SK-N-SH treated with all-trans-retinoic acid at 6 μM for 48 hours (cell line): ENCODE measurements around the gene PARP14.
"Not testable (repeated sequence)": the region's sequence is repeated elsewhere in the genome, so short reads cannot be mapped to it uniquely, and the experiment has no call there.

Experiments
- ATAC-seq: fragments of 200-7000 bp; cut with Tn5 transposase; 3 replicates; pipeline ENCODE4 v1.9.1; 2020; ENCODE audit warnings: mild to moderate bottlenecking, moderate library complexity
- ARNTL ChIP-seq: fragments of 450-650 bp; formaldehyde crosslinking; IDR thresholded peaks from 2 replicates; pipeline ENCODE4 v1.5.0; 2020; ENCODE audit warnings: low read depth, mild to moderate bottlenecking, moderate library complexity, borderline replicate concordance
- GLIS3 ChIP-seq: fragments of 250-450 bp; sonication (Bioruptor Pico); IDR thresholded peaks from 2 replicates; pipeline ENCODE4 v1.5.0; 2020; ENCODE audit warnings: mild to moderate bottlenecking, moderate library complexity
- RARB ChIP-seq: fragments of 250-450 bp; sonication (Bioruptor Pico); IDR thresholded peaks from 2 replicates; pipeline ENCODE4 v1.8.0; 2021; ENCODE audit warnings: mild to moderate bottlenecking, moderate library complexity
- TCF4 ChIP-seq: fragments of 250-450 bp; sonication (Bioruptor Pico); IDR thresholded peaks from 2 replicates; pipeline ENCODE4 v1.8.0; 2021; ENCODE audit warnings: mild to moderate bottlenecking, moderate library complexity, borderline replicate concordance
- TOX ChIP-seq: fragments of 250-450 bp; sonication (Bioruptor Pico); IDR thresholded peaks from 2 replicates; pipeline ENCODE4 v1.8.0; 2021; ENCODE audit warnings: mild to moderate bottlenecking, moderate library complexity, borderline replicate concordance
- ZC3H10 ChIP-seq: fragments of 250-450 bp; sonication (Bioruptor Pico); IDR thresholded peaks from 2 replicates; pipeline ENCODE4 v1.5.1; 2021; ENCODE audit warnings: mild to moderate bottlenecking, moderate library complexity
- ZFP30 ChIP-seq: fragments of 450-650 bp; formaldehyde crosslinking; IDR thresholded peaks from 2 replicates; pipeline ENCODE4 v1.5.0; 2022; ENCODE audit warnings: mild to moderate bottlenecking, moderate library complexity
- ZNF8 ChIP-seq: fragments of 450-650 bp; formaldehyde crosslinking; IDR thresholded peaks from 2 replicates; pipeline ENCODE4 v1.5.0; 2020; ENCODE audit warnings: mild to moderate bottlenecking, moderate library complexity
- TF ChIP-seq, protein P1 (sequence below): fragments of 250-450 bp; sonication (Bioruptor Pico); IDR thresholded peaks from 2 replicates; pipeline ENCODE4 v1.8.0; 2020; ENCODE audit warnings: mild to moderate bottlenecking, moderate library complexity, borderline replicate concordance
- TF ChIP-seq, protein P2 (sequence below): fragments of 250-450 bp; sonication (Bioruptor Pico); IDR thresholded peaks from 2 replicates; pipeline ENCODE4 v1.5.1; 2021; ENCODE audit warnings: mild to moderate bottlenecking, moderate library complexity
- TF ChIP-seq, protein P3 (sequence below): fragments of 250-450 bp; sonication (Bioruptor Pico); IDR thresholded peaks from 2 replicates; pipeline ENCODE4 v1.5.1; 2020; ENCODE audit warnings: low read depth, mild to moderate bottlenecking, moderate library complexity
- TF ChIP-seq, protein P4 (sequence below): fragments of 250-450 bp; sonication (Bioruptor Pico); IDR thresholded peaks from 2 replicates; pipeline ENCODE4 v1.5.0; 2020; ENCODE audit warnings: mild to moderate bottlenecking, moderate library complexity
- TF ChIP-seq, protein P5 (sequence below): fragments of 250-450 bp; sonication (Bioruptor Pico); IDR thresholded peaks from 2 replicates; pipeline ENCODE4 v1.8.0; 2021; ENCODE audit warnings: low read depth, mild to moderate bottlenecking, moderate library complexity, borderline replicate concordance

Gene PARP14

DNA sequence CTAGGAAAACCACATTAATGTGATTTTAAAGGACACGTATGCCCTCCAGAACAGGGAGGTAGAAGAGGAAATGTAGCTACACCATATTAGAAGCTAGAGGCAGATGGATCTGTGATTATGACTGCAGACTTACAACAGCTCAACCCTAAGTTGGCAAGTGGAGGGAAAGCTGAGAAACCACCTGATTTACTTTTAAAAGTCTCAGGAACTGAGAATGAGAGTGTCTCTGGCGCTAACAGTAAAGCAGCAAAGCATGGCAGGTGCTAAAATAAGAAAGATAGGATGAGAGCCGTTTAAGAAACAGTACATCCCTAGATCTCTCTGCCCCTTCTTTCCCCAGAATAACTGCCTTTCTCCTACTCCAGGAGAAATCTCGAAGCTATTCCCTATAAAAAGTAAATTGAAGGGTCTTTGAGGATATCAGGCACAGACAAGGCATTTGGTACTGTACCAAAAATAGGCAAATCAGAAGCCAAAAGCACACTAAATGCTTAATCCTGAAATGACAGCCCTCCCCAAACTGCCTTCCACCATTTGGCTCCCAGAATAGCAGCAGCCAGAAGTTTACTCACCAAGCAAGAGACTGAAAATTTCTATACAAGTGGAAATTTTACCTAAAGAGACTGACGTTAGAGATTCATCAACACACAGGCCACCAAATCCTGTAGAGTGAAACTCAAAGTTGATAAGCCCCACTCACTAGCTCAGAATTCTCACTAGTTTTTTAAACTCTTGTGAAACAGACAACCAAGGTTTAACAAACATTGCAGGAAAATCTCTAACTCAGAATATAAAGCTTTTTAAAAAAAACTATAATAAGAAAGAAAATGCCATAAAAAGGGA lies 34.3 kb upstream of the PARP14 start:
- no peak for TF ChIP-seq TCF4 (CRISPR knock-in tag)
- TF ChIP-seq TOX (CRISPR knock-in tag) = no peak
- TF ChIP-seq, protein P1, sequence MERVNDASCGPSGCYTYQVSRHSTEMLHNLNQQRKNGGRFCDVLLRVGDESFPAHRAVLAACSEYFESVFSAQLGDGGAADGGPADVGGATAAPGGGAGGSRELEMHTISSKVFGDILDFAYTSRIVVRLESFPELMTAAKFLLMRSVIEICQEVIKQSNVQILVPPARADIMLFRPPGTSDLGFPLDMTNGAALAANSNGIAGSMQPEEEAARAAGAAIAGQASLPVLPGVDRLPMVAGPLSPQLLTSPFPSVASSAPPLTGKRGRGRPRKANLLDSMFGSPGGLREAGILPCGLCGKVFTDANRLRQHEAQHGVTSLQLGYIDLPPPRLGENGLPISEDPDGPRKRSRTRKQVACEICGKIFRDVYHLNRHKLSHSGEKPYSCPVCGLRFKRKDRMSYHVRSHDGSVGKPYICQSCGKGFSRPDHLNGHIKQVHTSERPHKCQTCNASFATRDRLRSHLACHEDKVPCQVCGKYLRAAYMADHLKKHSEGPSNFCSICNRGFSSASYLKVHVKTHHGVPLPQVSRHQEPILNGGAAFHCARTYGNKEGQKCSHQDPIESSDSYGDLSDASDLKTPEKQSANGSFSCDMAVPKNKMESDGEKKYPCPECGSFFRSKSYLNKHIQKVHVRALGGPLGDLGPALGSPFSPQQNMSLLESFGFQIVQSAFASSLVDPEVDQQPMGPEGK (CRISPR knock-in tag) = no peak
- TF ChIP-seq ARNTL = no peak
- TF ChIP-seq GLIS3 (CRISPR knock-in tag) = no peak
- ATAC-seq = no peak

DNA sequence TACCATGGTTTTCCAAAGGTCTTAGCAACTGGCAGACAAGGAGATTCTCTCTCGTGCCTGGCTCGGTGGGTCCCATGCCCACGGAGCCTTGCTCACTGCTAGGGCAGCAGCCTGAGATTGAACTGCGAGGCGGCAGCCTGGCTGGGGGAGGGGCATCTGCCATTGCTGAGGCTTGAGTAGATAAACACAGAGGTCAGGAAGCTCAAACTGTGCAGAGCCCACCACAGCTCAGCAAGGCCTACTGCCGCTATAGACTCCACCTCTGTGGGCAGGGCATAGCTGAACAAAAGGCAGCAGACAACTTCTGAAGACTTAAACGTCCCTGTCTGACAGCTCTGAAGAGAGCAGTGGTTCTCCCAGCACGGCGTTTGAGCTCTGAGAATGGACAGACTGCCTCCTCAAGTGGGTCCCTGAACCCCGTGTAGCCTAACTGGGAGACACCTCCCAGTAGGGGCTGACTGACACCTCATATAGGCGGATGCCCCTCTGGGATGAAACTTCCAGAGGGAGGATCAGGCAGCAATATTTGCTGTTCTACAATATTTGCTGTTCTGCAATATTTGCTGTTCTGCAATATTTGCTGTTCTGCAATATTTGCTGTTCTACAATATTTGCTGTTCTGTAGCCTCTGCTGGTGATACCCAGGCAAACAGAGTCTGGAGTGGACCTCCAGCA lies 29.3 kb upstream of the PARP14 start:
- ATAC-seq = not testable (repeated sequence)

DNA sequence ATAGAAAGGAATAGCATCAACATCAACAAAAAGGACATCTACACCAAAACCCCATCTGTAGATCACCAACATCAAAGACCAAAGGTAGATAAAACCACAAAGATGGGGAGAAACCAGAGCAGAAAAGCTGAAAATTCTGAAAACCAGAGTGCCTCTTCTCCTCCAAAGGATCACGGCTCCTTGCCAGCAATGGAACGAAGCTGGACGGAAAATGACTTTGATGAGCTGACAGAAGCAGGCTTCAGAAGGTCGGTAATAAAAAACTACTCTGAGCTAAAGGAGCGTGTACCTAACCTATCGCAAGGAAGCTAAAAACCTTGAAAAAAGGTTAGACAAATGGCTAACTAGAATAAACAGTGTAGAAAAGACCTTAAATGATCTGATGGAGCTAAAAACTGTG lies 28.7 kb upstream of the PARP14 start:
- not testable (repeated sequence) for ATAC-seq

DNA sequence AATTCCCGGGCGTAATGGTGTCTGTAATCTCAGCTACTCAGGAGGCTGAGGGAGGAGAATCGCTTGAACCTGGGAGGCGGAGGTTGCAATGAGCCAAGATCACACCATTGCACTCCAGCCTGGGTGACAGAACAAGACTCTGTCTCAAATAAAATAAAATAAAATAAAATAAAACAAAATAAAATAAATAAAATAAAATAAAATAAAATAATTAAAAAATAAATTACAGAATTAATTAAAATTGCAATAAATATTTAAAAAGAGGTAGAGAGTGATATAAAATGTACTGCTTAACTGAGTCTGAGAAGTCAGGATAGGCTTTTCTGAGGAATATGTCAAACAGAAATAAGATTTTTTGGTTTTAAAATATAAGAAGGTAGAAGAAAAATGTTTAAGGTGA lies 22.3 kb upstream of the PARP14 start:
- ATAC-seq = not testable (repeated sequence)

DNA sequence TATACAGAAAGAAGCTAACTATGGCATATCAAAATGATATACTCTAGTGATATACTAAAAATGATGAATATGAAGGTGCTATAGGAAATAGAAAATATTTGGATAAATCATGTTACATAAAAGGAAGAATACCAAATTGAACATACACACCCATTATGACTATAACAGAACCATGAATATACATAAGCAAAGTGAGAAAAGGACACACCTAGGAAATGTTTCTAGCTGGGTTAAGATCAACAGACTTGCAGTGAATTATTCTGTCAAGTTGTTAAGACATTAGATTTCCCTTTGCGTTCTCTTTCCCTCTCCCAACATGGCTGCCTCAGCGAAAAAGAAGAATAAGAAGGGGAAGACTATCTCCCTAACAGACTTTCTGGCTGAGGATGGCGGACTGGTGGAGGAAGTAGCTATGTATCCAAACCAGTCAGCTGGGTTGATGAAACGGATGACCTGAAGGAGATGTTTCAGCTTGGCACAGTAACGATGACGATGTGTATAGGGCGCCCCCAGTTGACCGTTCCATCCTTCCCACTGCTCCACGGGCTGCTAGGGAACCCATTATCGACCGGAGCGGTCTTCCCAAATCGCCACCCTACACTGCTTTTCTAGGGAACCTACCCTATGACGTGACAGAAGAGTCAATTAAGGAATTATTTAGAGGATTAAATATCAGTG lies 20.2 kb upstream of the PARP14 start:
- no peak for ATAC-seq
- TF ChIP-seq ZFP30 (no peak), ARNTL (no peak), ZNF8 (CRISPR knock-in tag) (no peak), RARB (no peak), ZC3H10 (no peak)
- TF ChIP-seq, protein P2, sequence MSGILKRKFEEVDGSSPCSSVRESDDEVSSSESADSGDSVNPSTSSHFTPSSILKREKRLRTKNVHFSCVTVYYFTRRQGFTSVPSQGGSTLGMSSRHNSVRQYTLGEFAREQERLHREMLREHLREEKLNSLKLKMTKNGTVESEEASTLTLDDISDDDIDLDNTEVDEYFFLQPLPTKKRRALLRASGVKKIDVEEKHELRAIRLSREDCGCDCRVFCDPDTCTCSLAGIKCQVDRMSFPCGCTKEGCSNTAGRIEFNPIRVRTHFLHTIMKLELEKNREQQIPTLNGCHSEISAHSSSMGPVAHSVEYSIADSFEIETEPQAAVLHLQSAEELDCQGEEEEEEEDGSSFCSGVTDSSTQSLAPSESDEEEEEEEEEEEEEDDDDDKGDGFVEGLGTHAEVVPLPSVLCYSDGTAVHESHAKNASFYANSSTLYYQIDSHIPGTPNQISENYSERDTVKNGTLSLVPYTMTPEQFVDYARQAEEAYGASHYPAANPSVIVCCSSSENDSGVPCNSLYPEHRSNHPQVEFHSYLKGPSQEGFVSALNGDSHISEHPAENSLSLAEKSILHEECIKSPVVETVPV (CRISPR knock-in tag) = no peak
- TF ChIP-seq, protein P1 (CRISPR knock-in tag) = no peak
- TF ChIP-seq, protein P3, sequence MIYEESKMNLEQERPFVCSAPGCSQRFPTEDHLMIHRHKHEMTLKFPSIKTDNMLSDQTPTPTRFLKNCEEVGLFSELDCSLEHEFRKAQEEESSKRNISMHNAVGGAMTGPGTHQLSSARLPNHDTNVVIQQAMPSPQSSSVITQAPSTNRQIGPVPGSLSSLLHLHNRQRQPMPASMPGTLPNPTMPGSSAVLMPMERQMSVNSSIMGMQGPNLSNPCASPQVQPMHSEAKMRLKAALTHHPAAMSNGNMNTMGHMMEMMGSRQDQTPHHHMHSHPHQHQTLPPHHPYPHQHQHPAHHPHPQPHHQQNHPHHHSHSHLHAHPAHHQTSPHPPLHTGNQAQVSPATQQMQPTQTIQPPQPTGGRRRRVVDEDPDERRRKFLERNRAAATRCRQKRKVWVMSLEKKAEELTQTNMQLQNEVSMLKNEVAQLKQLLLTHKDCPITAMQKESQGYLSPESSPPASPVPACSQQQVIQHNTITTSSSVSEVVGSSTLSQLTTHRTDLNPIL (CRISPR knock-in tag) = no peak
- TF ChIP-seq, protein P4, sequence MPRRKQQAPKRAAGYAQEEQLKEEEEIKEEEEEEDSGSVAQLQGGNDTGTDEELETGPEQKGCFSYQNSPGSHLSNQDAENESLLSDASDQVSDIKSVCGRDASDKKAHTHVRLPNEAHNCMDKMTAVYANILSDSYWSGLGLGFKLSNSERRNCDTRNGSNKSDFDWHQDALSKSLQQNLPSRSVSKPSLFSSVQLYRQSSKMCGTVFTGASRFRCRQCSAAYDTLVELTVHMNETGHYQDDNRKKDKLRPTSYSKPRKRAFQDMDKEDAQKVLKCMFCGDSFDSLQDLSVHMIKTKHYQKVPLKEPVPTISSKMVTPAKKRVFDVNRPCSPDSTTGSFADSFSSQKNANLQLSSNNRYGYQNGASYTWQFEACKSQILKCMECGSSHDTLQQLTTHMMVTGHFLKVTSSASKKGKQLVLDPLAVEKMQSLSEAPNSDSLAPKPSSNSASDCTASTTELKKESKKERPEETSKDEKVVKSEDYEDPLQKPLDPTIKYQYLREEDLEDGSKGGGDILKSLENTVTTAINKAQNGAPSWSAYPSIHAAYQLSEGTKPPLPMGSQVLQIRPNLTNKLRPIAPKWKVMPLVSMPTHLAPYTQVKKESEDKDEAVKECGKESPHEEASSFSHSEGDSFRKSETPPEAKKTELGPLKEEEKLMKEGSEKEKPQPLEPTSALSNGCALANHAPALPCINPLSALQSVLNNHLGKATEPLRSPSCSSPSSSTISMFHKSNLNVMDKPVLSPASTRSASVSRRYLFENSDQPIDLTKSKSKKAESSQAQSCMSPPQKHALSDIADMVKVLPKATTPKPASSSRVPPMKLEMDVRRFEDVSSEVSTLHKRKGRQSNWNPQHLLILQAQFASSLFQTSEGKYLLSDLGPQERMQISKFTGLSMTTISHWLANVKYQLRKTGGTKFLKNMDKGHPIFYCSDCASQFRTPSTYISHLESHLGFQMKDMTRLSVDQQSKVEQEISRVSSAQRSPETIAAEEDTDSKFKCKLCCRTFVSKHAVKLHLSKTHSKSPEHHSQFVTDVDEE (CRISPR knock-in tag) = no peak
- TF ChIP-seq, protein P5, sequence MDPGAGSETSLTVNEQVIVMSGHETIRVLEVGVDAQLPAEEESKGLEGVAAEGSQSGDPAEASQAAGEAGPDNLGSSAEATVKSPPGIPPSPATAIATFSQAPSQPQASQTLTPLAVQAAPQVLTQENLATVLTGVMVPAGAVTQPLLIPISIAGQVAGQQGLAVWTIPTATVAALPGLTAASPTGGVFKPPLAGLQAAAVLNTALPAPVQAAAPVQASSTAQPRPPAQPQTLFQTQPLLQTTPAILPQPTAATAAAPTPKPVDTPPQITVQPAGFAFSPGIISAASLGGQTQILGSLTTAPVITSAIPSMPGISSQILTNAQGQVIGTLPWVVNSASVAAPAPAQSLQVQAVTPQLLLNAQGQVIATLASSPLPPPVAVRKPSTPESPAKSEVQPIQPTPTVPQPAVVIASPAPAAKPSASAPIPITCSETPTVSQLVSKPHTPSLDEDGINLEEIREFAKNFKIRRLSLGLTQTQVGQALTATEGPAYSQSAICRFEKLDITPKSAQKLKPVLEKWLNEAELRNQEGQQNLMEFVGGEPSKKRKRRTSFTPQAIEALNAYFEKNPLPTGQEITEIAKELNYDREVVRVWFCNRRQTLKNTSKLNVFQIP = no peak
